Suprapubic skin (tissue), 4 donors: ENCODE results near the gene FAF2. TPM values are rescaled to one million over a fixed set of nuclear protein-coding genes. Genes with fewer than 3 reads are reported as not detected.

ENCODE experiments used
- DNase-seq, 2 donors: peaks; one replicate each; pipeline ENCODE4 v3.0.0-alpha.2; 2019; ENCODE audit warnings: low spot score in 2 of 2
- H3K27ac ChIP-seq: fragments of 200-600 bp; sonication (generic); one replicate; pipeline ENCODE4 v1.5.1; 2019
- H3K27me3 ChIP-seq: fragments of 200-600 bp; sonication (generic); one replicate; pipeline ENCODE4 v1.5.1; 2019
- H3K36me3 ChIP-seq: fragments of 200-600 bp; sonication (generic); one replicate; pipeline ENCODE4 v1.5.1; 2019
- H3K4me1 ChIP-seq: fragments of 200-600 bp; sonication (generic); one replicate; pipeline ENCODE4 v1.5.1; 2019
- H3K4me3 ChIP-seq: fragments of 200-600 bp; sonication (generic); one replicate; pipeline ENCODE4 v1.5.1; 2019; ENCODE audit warnings: mild to moderate bottlenecking
- H3K9me3 ChIP-seq: fragments of 200-600 bp; sonication (generic); one replicate; pipeline ENCODE4 v1.5.1; 2019
- EP300 ChIP-seq: sonication (generic); formaldehyde crosslinking; IDR thresholded peaks from one replicate; pipeline ENCODE4 v1.6.1; 2017; ENCODE audit warnings: antibody characterized with exemption
- POLR2A ChIP-seq, 2 donors: fragments of 450-650 bp; IDR thresholded peaks; one replicate each; pipeline ENCODE4 v1.6.1; 2017; ENCODE audit warnings: antibody characterized with exemption in 2 of 2, mild to moderate bottlenecking in 2 of 2, moderate library complexity in 2 of 2
- POLR2AphosphoS5 ChIP-seq, 3 donors: sonication (generic); formaldehyde crosslinking; IDR thresholded peaks; one replicate each; pipeline ENCODE4 v1.6.1; 2017; ENCODE audit warnings: antibody characterized with exemption in 3 of 3
- WGBS: methylation state at CpG from one replicate; pipeline ENCODE4 v1.1.5; 2018; 5-methylcytosine and 5-hydroxymethylcytosine counted together
- total RNA-seq, 4 donors: library from RNA; depleted of rRNA; stranded (reverse); fragments of >200 nt; gene quantifications; one replicate each; pipeline ENCODE4 v1.1.0, GENCODE V29; 2016
- TF ChIP-seq, protein P1 (sequence below), 2 donors: fragments of 200-600 bp in 1 of 2; fragments of 450-650 bp in 1 of 2; sonication (generic) in 1 of 2; IDR thresholded peaks; one replicate each; pipeline ENCODE4 v1.5.1; 2016 to 2019; ENCODE audit warnings: antibody characterized with exemption in 2 of 2, mild to moderate bottlenecking in 1 of 2, moderate library complexity in 1 of 2

The FAF2 gene
- total RNA-seq, 4 donors from 2014 or later: 28.8 to 41.9 (median 37.1) TPM

DNA sequence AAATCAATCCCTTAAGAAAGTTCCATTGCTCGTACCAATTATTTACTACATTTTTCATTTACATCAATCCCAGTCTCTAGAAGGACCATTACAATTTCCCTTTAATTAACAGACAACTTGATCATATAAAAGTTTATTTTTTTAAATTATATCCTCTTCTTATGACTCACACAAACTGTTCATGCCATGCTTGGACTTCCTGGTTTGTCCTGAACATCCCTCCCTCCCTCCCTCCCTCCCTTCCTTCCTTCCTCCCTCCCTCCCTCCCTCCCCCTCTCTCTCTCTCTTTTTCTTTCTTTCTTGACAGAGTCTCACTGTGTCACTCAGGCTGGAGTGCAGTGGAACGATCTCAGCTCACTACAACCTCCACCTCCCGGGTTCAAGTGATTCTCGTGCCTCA, 20.2 kb upstream of the FAF2 start:
- DNase-seq: no peak
- no peaks in the 10 kb centered on the region for H3K4me1 ChIP-seq
- H3K27me3 ChIP-seq: no peaks in the 10 kb centered on the region
- no peaks in the 10 kb centered on the region for H3K9me3 ChIP-seq
- no peak overlapping the region for H3K4me3 ChIP-seq
- H3K36me3 ChIP-seq: no peaks in the 10 kb centered on the region
- no peak overlapping the region for H3K27ac ChIP-seq
- 70% methylated on average over 4 of the region's 4 CpGs for WGBS
- TF ChIP-seq POLR2AphosphoS5 (IDR thresholded peaks at IDR 0.05) (no peak), POLR2A (IDR thresholded peaks at IDR 0.05) (no peak), EP300 (no peak)
- TF ChIP-seq, protein P1, sequence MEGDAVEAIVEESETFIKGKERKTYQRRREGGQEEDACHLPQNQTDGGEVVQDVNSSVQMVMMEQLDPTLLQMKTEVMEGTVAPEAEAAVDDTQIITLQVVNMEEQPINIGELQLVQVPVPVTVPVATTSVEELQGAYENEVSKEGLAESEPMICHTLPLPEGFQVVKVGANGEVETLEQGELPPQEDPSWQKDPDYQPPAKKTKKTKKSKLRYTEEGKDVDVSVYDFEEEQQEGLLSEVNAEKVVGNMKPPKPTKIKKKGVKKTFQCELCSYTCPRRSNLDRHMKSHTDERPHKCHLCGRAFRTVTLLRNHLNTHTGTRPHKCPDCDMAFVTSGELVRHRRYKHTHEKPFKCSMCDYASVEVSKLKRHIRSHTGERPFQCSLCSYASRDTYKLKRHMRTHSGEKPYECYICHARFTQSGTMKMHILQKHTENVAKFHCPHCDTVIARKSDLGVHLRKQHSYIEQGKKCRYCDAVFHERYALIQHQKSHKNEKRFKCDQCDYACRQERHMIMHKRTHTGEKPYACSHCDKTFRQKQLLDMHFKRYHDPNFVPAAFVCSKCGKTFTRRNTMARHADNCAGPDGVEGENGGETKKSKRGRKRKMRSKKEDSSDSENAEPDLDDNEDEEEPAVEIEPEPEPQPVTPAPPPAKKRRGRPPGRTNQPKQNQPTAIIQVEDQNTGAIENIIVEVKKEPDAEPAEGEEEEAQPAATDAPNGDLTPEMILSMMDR (IDR thresholded peaks at IDR 0.05): no peak

DNA sequence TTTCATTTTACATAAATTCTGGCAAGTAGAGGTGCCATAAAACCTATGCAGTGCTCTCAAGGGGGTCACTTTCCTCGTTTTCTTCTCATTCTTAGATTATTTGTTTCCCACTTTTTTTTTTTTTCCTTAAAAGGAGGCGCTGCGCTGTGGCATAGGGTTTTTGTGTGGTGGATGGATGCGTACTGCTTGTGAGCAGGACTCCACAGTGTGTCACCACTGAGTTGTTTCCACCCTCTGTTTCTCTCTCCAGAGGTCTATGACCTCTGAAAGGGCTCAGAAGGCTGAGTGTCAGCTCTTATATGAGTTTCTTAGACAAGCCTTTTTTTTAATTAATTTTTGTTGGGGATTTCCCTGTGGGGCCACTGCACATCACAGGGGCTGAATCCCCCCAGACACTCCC, 18.2 kb upstream of the FAF2 start:
- Histone ChIP-seq H3K4me3 (no peak overlapping the region), H3K27ac (no peak overlapping the region), H3K9me3 (no peaks in the 10 kb centered on the region), H3K4me1 (no peaks in the 10 kb centered on the region), H3K27me3 (no peaks in the 10 kb centered on the region), H3K36me3 (no peaks in the 10 kb centered on the region)
- no peak for DNase-seq
- TF ChIP-seq, protein P1 (IDR thresholded peaks at IDR 0.05): no peak
- WGBS: 61% methylated on average over 4 of the region's 4 CpGs

DNA sequence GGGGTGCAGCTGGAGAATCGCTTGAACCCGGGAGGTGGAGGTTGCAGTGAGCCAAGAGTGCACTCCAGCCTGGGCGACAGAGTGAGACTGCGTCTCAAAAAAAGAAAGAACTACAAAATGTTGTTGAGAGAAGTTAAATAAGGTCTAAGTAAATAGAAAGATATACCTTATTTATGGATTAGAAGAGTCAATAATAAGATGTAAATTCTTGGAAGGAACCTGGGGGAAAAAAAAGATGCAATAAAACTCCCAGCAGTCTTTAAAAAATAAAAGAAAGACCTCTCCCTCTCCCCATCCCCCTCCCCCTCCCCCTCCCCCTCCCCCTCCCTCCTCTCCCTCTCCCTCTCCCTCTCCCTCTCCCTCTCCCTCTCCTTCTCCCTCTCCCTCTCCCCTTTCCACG, 15.5 kb upstream of the FAF2 start:
- no peaks in the 10 kb centered on the region for H3K9me3 ChIP-seq
- 90% methylated on average over 5 of the region's 5 CpGs for WGBS
- H3K4me3 ChIP-seq: no peak overlapping the region
- H3K27me3 ChIP-seq: no peaks in the 10 kb centered on the region
- H3K36me3 ChIP-seq: no peaks in the 10 kb centered on the region
- no peak overlapping the region for H3K27ac ChIP-seq
- no peak for TF ChIP-seq POLR2AphosphoS5 (IDR thresholded peaks at IDR 0.05)
- no peak for TF ChIP-seq EP300
- TF ChIP-seq, protein P1 (IDR thresholded peaks at IDR 0.05): no peak
- no peak for TF ChIP-seq POLR2A (IDR thresholded peaks at IDR 0.05)
- no peak for DNase-seq
- H3K4me1 ChIP-seq: no peaks in the 10 kb centered on the region

DNA sequence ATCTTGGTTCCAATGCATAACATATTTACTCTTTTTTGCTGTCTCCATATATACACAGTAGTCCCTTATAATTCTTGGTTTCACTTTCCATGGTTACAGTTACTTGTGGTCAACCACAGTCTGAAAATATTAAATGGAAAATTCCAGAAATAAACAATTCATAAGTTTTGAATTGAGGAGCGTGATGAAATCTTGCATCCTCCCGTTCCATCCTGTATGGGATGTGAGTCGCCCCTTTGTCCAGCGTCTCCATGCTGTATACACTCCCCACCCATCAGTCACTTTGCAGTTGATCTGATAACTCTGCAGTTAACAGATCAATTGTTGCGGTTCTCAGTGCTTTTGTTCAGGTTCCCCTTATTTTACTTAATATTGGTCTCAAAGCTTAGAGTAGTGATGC, 11.5 kb upstream of the FAF2 start:
- no peak overlapping the region for H3K4me3 ChIP-seq
- peaks cover 3% of the 10 kb centered on the region for H3K27me3 ChIP-seq
- TF ChIP-seq EP300 (no peak), POLR2A (IDR thresholded peaks at IDR 0.05) (no peak), POLR2AphosphoS5 (IDR thresholded peaks at IDR 0.05) (no peak)
- TF ChIP-seq, protein P1 (IDR thresholded peaks at IDR 0.05): no peak
- H3K36me3 ChIP-seq: no peaks in the 10 kb centered on the region
- H3K9me3 ChIP-seq: no peaks in the 10 kb centered on the region
- WGBS: 37% methylated on average over 5 of the region's 5 CpGs
- no peak for DNase-seq
- H3K27ac ChIP-seq: no peak overlapping the region
- H3K4me1 ChIP-seq: no peaks in the 10 kb centered on the region

DNA sequence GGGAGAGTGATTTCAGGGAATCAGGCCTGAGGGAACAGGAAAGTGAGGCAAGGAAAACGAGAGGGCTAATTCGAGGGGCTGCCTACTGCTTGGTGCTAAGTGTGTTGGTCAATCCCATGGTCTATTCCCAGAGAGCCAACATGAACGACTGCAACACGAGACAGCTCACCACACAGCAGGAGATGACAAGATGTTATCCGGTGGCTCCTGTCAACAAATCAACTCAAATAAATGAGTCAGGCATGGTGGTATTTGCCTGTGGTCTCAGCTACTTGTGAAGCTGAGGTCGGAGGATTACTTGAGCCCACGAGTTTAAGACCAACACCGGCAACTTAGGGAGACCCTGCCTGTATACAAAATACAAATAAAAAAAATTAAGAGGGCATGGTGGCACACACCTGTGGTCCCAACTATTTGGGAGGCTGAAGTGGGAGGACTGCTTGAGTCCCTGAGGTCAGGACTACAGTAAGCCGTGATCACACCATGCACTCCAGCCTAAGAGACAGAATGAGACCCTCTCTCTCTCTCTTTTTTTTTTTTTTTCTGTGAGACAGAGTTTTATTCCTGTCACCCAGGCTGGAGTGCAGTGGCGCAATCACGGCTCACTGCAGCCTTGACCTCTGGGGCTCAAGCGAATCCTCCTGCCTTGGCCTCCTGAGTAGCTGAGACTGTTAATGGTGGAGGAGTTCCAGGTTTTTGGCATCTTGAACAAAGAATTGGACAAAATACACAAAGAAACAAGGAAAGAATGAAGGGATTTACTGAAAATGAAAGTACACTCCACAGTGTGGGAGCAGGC, 9.0 kb upstream of the FAF2 start:
- Histone ChIP-seq H3K4me3 (no peak overlapping the region), H3K9me3 (no peaks in the 10 kb centered on the region), H3K4me1 (no peaks in the 10 kb centered on the region), H3K27ac (no peak overlapping the region), H3K27me3 (peaks cover 3% of the 10 kb centered on the region), H3K36me3 (no peaks in the 10 kb centered on the region)
- DNase-seq: no peak
- WGBS: 83% methylated on average over 12 of the region's 12 CpGs
- TF ChIP-seq POLR2AphosphoS5 (IDR thresholded peaks at IDR 0.05) (no peak), EP300 (no peak), POLR2A (IDR thresholded peaks at IDR 0.05) (no peak)
- TF ChIP-seq, protein P1 (IDR thresholded peaks at IDR 0.05): no peak
